ENCODE measurements around the gene SPATA18.

DNA sequence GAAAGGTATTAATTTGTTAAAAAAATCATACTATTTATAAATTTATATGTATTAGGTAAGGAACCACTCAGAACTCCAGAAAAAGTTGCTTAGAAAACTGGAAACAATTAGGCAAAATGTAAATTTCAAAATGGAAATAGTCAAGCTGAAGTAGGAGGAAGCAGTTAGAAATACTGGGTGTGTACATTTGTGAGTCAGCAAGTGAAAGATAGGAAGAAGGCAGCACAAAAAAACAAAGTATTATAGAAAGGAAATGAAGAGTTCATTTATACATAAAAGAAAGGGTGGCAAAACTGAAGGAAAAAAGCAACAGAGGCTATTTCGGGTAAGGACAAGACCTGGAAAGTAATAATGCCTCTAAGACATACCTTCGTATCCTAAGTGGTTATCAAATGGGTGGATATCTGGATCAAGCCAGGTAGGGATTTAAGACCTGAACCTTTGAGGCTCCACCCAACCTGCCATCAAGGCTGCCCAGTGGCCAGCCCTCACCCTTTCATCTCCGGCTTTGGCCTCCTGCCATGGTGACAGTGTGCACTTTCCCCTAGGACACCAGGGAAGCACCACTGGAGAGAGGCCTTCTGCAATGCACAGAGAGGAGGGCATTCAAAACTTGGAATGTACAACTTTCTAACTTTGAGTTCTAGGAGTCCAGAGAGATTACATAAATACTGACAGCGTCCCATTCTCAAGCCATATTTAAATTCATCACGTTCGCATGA, 31.0 kb upstream of the SPATA18 start, which contains the start of gene LRRC66:
- TF ChIP-seq EZH2phosphoT487 (IDR thresholded peaks at IDR 0.05; ENCODE audit: borderline replicate concordance) (no peak), CTCF (conservative IDR thresholded peaks at IDR 0.05; ENCODE audit: low read length) (no peak)
